ENCODE measurements around the gene CHD2. TPM values are rescaled to one million over a fixed set of nuclear protein-coding genes. Genes with fewer than 3 reads are reported as not detected.

CHD2 gene
- total RNA-seq, 1 experiment from 2014 or later, result 120 TPM

DNA sequence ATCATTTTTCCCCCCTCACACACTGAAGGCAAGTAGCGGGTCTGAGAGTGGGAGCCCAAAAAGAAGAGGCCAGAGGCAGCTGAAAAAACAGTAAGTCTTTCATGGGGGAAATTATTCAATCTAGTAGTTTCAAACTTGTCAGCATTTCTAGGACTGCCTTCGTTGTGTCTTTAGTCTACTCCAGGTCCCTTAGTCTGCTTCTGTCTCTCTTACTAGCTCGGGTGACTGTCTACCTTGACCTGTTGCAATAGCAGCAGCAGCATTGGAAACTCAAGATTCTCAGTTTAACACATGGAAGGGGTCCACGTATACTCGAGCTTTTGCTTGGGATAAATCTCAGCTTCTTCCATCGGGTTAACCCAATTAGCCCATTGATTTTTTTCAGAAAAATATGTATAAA lies 28.9 kb downstream of the CHD2 start:
- BruUV-seq (replicated peaks), result no TSS peak
- peaks cover 83% of the 10 kb centered on the region for H3K79me2 ChIP-seq (ENCODE audit: low read depth)

DNA sequence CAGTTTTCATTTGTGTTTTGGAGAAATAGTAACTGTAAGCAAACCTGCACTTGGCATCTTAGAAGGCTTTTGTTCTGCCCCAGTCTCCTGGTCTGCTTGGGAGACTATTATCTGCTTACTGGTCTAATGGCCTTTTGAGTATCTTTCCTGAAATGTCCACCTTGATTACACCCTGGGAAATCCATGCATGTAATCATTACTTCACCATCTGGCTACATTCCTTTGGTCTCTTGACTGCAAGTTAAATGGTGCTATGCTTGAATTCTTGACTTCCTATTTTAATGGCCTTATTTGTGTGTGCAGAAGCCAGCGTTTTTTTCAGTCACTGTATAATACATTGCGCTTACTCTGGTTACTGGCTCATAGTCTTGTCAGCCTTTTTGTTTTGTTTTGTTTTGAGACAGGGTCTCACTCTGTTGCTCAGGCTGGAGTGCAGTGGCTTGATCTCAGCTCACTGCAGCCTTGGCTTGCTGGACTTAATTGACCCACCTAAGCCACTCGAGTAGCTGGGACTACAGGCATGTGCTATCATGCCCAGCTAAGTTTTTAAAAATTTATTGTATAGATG lies 30.0 kb downstream of the CHD2 start:
- ChIA-PET POLR2A (ENCODE audit: unreplicated experiment) (interaction anchor here (0.6 kb wide), 1 partner anchor 9 kb away, joined by 3 read pairs; no protein-coding TSS in a partner anchor), CTCF (interaction anchor here (1.2 kb wide), 1 partner anchor 30 kb away, joined by 3 read pairs; the partner anchor contains the start of gene CHD2)
- peaks cover 70% of the 10 kb centered on the region for H3K36me3 ChIP-seq (ENCODE audit: low read depth)
- TF ChIP-seq, protein P1, sequence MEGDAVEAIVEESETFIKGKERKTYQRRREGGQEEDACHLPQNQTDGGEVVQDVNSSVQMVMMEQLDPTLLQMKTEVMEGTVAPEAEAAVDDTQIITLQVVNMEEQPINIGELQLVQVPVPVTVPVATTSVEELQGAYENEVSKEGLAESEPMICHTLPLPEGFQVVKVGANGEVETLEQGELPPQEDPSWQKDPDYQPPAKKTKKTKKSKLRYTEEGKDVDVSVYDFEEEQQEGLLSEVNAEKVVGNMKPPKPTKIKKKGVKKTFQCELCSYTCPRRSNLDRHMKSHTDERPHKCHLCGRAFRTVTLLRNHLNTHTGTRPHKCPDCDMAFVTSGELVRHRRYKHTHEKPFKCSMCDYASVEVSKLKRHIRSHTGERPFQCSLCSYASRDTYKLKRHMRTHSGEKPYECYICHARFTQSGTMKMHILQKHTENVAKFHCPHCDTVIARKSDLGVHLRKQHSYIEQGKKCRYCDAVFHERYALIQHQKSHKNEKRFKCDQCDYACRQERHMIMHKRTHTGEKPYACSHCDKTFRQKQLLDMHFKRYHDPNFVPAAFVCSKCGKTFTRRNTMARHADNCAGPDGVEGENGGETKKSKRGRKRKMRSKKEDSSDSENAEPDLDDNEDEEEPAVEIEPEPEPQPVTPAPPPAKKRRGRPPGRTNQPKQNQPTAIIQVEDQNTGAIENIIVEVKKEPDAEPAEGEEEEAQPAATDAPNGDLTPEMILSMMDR (conservative IDR thresholded peaks at IDR 0.05), result no peak
- no peak for TF ChIP-seq EZH2 (IDR thresholded peaks at IDR 0.05; ENCODE audit: low read depth)
- H3K4me1 ChIP-seq (replicated peaks; ENCODE audit: insufficient read depth), result no peaks in the 10 kb centered on the region; the same call in 1 of the 2 replicates
- BruUV-seq (replicated peaks), result no TSS peak
- H2AFZ ChIP-seq, result no peak overlapping the region
- peak overlapping the region; percentile 8; the same call in 1 of the 2 replicates for H3K27ac ChIP-seq
- H4K20me1 ChIP-seq (ENCODE audit: insufficient read depth), result no peaks in the 10 kb centered on the region; the same call in 1 of the 2 replicates
- peaks cover 83% of the 10 kb centered on the region for H3K79me2 ChIP-seq (ENCODE audit: low read depth)
- H3K4me3 ChIP-seq, result no peak overlapping the region
- H3K27me3 ChIP-seq (ENCODE audit: insufficient read depth, low read depth), result no peaks in the 10 kb centered on the region
- DNase-seq, result no peak
- H3K9me3 ChIP-seq (ENCODE audit: insufficient read depth, low read depth), result no peaks in the 10 kb centered on the region
- H3K4me2 ChIP-seq, result no peak overlapping the region
- intact Hi-C loops (cut with micrococcal nuclease; ENCODE audit: unreplicated experiment), result loop anchor here (10.0 kb wide), 1 partner anchor 65 kb away; no protein-coding TSS in a partner anchor
- no peaks in the 10 kb centered on the region for H3K9me2 ChIP-seq (ENCODE audit: insufficient read depth)
- peaks cover 53% of the 10 kb centered on the region; the same call in 1 of the 2 replicates for H3F3A ChIP-seq (ENCODE audit: insufficient read depth, low read depth)

More for the DNA sequence above, 28.9 kb downstream of the CHD2 start:
- Histone ChIP-seq H3K27me3 (ENCODE audit: insufficient read depth, low read depth) (no peaks in the 10 kb centered on the region), H3F3A (ENCODE audit: insufficient read depth, low read depth) (peaks cover 51% of the 10 kb centered on the region; the same call in 1 of the 2 replicates), H3K4me1 (replicated peaks; ENCODE audit: insufficient read depth) (no peaks in the 10 kb centered on the region; the same call in 1 of the 2 replicates), H4K20me1 (ENCODE audit: insufficient read depth) (no peaks in the 10 kb centered on the region; the same call in 1 of the 2 replicates), H3K9me2 (ENCODE audit: insufficient read depth) (no peaks in the 10 kb centered on the region), H3K9me3 (ENCODE audit: insufficient read depth, low read depth) (no peaks in the 10 kb centered on the region), H3K27ac (peak overlapping the region; percentile 27), H3K4me2 (no peak overlapping the region), H3K36me3 (ENCODE audit: low read depth) (peaks cover 72% of the 10 kb centered on the region), H2AFZ (no peak overlapping the region), H3K4me3 (no peak overlapping the region)
- intact Hi-C loops (cut with micrococcal nuclease; ENCODE audit: unreplicated experiment), result no loop called here
- ChIA-PET CTCF (no interaction called here), POLR2A (ENCODE audit: unreplicated experiment) (no interaction called here)
- no peak for TF ChIP-seq EZH2 (IDR thresholded peaks at IDR 0.05; ENCODE audit: low read depth)
- TF ChIP-seq, protein P1 (conservative IDR thresholded peaks at IDR 0.05), result no peak
- no peak for DNase-seq

DNA sequence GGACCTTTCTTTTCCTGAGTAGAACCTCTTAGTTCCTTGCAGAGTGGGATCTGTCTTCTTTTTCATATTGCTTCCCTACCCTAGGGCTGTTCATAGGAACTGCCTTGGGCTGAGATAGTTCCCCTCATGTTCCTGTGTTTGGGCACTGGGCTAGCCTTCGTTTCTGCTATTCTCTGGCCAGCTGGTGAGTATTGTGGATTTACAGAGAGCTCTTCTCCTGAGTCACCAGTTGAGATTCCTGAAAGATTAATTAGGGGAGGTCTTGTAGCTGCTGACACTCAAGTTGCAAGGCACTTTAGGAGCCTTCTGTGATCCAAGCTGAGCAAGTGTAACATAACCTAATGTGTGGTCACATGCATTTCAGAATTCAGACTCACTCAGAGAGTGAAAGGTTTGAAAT lies 30.7 kb downstream of the CHD2 start:
- CTCF ChIA-PET, result interaction anchor here (1.2 kb wide), 1 partner anchor 31 kb away, joined by 3 read pairs; the partner anchor contains the start of gene CHD2

More for the DNA sequence above, 30.7 kb downstream of the CHD2 start:
- Histone ChIP-seq H3K36me3 (ENCODE audit: low read depth) (peaks cover 68% of the 10 kb centered on the region), H4K20me1 (ENCODE audit: insufficient read depth) (no peaks in the 10 kb centered on the region; the same call in 1 of the 2 replicates), H3K4me1 (replicated peaks; ENCODE audit: insufficient read depth) (no peaks in the 10 kb centered on the region; the same call in 1 of the 2 replicates), H3K79me2 (ENCODE audit: low read depth) (peaks cover 83% of the 10 kb centered on the region), H3K27me3 (ENCODE audit: insufficient read depth, low read depth) (no peaks in the 10 kb centered on the region), H3K9me2 (ENCODE audit: insufficient read depth) (no peaks in the 10 kb centered on the region), H3K9me3 (ENCODE audit: insufficient read depth, low read depth) (no peaks in the 10 kb centered on the region), H3K27ac (peak overlapping the region; percentile 8; the same call in 1 of the 2 replicates), H3K4me2 (no peak overlapping the region), H3F3A (ENCODE audit: insufficient read depth, low read depth) (peaks cover 59% of the 10 kb centered on the region; the same call in 1 of the 2 replicates), H2AFZ (no peak overlapping the region), H3K4me3 (no peak overlapping the region)
- TF ChIP-seq EZH2 (IDR thresholded peaks at IDR 0.05; ENCODE audit: low read depth), result no peak
- TF ChIP-seq, protein P1 (conservative IDR thresholded peaks at IDR 0.05), result no peak
- intact Hi-C loops (cut with micrococcal nuclease; ENCODE audit: unreplicated experiment), result loop anchor here (10.0 kb wide), 1 partner anchor 64 kb away; no protein-coding TSS in a partner anchor
- peak; percentile 25 to 65 for DNase-seq
- POLR2A ChIA-PET (ENCODE audit: unreplicated experiment), result interaction anchor here (0.6 to 0.7 kb wide), 2 partner anchors 10 to 48 kb away, joined by 3 to 6 read pairs; no protein-coding TSS in a partner anchor
- BruUV-seq (replicated peaks), result no TSS peak
